GM18519 (cell line): ENCODE measurements around the gene DHRS3.

ENCODE experiments used
- ATAC-seq: cut with Tn5 transposase; IDR thresholded peaks from one replicate; pipeline ENCODE4 v1.9.1; 2021; ENCODE audit warnings: mild to moderate bottlenecking, moderate library complexity; ENCODE audit not compliant: unreplicated experiment, low FRiP score

The DHRS3 gene

GRCh38 chr1:12618661-12618964, 603 bp upstream of the DHRS3 start:
- no peak for ATAC-seq

GRCh38 chr1:12617511-12617900, 504 bp downstream of the DHRS3 start:
- ATAC-seq = no peak

GRCh38 chr1:12616709-12617373, 1.2 kb downstream of the DHRS3 start:
- no peak for ATAC-seq

GRCh38 chr1:12615865-12616708, 1.9 kb downstream of the DHRS3 start:
- ATAC-seq = no peak

- ATAC-seq = no peak
Measured at GRCh38 chr1:12615159-12615864, 2.7 kb downstream of the DHRS3 start.

GRCh38 chr1:12614402-12615158, 3.4 kb downstream of the DHRS3 start:
- no peak for ATAC-seq

GRCh38 chr1:12613180-12613579, 4.8 kb downstream of the DHRS3 start:
- ATAC-seq = no peak

- no peak for ATAC-seq
Measured at GRCh38 chr1:12610941-12611340, 7.1 kb downstream of the DHRS3 start.

- ATAC-seq = no peak
Measured at GRCh38 chr1:12610305-12610935, 7.6 kb downstream of the DHRS3 start.

GRCh38 chr1:12609469-12610003, 8.5 kb downstream of the DHRS3 start:
- no peak for ATAC-seq

GRCh38 chr1:12608311-12608957, 9.6 kb downstream of the DHRS3 start:
- no peak for ATAC-seq

GRCh38 chr1:12607263-12607662, 10.7 kb downstream of the DHRS3 start:
- ATAC-seq = no peak

- ATAC-seq = no peak
Measured at GRCh38 chr1:12604986-12605385, 13.0 kb downstream of the DHRS3 start.

GRCh38 chr1:12604114-12604874, 13.7 kb downstream of the DHRS3 start:
- ATAC-seq = no peak

GRCh38 chr1:12603224-12603623, 14.8 kb downstream of the DHRS3 start:
- ATAC-seq = no peak

- ATAC-seq = no peak
Measured at GRCh38 chr1:12602659-12603024, 15.4 kb downstream of the DHRS3 start.

GRCh38 chr1:12601700-12602658, 16.0 kb downstream of the DHRS3 start:
- no peak for ATAC-seq
